GM11168 (cell line): ENCODE results near the gene CNTRL.
"Not testable (repeated sequence)": the region's sequence is repeated elsewhere in the genome, so short reads cannot be mapped to it uniquely, and the experiment has no call there.

Experiments used
- in situ Hi-C: fragments of 300-500 bp; cut with MboI; formaldehyde crosslinking; loops from one replicate; pipeline ENCODE4 v1.12.0; 2022; ENCODE audit warnings: low sequenced_read_pairs; ENCODE audit not compliant: unreplicated experiment

CNTRL gene

DNA sequence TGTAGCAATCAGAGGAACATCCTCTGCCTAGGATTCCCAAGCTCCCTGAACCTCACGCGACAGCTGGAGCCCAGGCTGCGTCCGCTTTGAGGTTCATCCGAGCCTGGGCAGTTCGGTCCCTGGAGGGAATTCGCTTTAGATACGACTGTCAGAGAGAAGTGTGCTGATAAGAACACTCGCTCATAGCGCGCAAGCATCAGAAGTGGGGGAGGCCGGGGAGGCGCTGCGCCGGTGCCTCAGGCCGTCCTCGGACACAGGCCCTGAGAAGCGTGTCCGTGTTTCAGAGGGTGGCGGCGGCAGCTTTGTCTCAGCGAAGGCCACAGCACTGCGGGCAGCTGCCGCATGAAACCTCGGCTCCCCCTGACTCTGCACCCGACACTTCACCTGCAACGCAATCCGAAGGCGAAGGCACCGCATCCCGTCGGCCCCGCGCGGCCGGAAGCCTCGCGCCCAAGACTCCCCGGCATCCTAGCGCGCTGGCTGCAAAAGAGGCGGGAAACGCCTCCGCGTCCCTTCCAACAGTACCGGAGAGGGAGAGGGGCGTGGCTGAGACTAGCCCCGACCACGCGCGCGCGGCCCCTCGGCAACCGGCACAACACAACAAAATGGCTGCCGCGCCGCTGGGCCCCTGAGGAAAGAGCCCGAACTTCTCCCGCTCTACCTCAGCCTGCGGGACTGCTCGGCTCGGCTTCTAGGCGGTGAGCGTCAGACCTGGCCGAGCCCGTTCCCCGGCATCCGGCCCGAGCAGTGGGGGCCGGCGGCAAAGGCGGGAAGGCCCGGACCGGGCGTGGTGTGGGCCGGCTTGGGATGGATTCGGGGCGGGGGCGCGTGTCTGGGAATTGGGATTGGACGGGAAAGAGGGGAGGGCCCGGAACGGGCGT lies at the start of gene CNTRL:
CNTRL (plus strand) TSS at position 586 of the 881 bp plus-strand sequence. CDS start 13,372 bp downstream, outside the sequence.
- in situ Hi-C loops = no loop called here

DNA sequence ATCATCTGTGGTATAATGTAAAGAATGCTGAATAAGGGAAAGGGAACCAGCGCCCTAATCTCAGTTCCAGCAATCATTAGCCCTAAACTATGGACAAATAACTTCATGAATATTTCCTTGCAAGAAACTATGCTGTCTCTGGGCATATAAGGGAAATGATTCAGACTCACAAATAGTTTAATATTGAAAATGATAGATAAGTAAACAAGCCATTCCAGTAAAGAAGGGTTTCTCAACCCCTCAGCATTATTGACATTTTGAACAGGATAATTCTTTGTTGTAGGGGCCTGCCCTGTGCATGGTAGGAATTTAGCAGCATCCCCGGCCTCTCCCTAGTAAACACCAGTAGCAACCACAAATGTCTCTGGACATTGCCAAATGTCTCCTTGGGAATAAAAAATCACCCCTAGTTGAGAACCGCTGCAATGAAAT lies 48.5 kb upstream of the CNTRL start:
- in situ Hi-C loops = no loop called here

DNA sequence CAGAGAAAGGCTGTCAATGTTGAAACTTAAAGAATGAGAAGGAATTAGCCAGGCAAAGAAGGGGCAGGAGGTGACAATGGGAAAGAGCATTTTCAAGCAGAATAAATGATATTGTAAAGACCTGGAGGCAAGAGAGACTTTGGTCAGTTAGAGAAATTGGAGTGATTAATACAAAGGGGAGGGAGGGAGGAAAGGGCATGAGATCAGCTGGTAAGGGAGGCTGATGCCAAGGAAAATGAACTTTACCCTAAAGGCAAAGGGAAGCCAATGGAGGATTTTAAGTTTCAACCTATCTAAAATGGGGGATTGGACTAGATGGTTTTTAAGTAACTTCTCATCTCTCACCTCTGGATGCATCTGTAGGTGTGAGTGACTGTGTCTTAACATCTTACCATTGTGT lies 48.0 kb upstream of the CNTRL start:
- in situ Hi-C loops = no loop called here

- in situ Hi-C loops = not testable (repeated sequence)
Measured at GRCh38 chr9:121028285-121028684, 46.5 kb upstream of the CNTRL start.

- in situ Hi-C loops = no loop called here
Measured at GRCh38 chr9:121029469-121029868, 45.3 kb upstream of the CNTRL start.

DNA sequence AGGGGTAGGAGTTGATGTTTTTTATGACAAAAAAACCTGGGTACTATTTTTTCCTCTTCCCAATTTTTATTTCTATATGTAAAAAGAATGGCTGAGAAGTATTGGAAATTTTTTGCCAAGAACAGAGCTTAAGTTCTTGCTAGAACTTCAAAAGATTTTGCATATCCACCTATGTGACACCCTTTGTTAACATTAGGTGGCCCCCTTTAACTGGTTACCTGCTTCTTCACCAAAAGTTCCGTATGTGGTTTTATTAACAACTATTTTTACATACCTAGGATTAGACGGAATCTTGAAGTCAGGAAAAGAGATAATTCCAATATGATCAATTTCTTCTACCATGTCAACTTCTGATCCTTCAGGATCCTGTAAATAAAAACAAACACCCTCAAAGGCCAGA lies 40.2 kb upstream of the CNTRL start:
- in situ Hi-C loops = no loop called here

DNA sequence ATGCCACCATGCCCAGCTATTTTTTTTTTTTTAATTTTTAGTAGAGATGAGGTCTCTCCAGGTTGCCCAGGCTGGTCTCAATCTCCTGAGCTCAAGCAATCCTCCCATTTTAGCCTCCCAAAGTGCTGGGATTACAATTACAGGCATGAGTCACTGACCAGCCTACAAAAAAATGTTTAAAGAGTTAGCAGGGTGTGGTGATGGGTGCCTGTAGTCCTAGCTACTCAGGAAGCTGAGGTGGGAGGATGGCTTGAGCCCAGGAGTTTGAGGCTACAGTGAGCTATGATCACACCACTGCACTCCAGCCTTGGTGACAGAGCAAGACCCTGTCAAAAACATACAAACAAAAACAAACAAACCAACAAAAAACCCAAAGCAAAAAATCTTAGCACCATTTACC lies 39.0 kb upstream of the CNTRL start:
- in situ Hi-C loops = not testable (repeated sequence)

DNA sequence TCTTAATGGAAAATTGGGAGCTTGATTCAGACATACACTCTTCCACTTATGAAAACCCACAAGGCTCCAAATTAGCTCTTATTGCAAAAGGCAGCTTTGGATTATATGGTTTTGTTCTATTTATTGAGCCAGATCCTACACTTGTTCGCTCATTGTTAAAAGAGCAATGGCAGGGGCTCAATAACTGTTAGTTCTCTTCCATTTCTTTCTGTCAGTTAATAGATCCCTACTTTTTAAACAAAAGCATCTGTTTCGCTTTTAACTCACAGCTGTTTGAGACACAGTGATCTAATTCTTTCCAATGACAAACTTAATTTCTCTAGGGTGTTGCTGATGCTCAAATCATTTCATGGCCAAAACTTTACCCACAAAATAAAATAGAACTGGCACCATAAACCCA lies 36.4 kb upstream of the CNTRL start:
- in situ Hi-C loops = no loop called here

- in situ Hi-C loops = no loop called here
Measured at GRCh38 chr9:121038804-121039203, 36.0 kb upstream of the CNTRL start.

DNA sequence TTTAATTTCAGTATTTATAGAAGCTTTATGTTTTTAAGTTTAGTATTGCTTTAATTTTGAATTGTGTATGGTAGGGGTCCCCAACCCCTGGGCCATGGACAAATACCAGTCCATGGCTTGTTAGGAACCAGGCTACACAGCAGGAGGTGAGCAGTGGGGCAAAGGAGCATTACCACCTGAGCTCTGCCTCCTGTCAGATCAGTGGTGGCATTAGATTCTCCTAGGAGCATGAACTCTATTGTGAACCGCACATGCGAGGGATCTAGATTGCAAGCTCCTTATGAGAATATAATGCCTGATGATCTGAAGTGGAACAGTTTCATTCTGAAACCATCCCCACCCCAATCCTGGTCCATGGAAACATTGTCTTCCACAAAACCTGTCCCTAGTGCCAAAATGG lies 26.6 kb upstream of the CNTRL start:
- in situ Hi-C loops = no loop called here

DNA sequence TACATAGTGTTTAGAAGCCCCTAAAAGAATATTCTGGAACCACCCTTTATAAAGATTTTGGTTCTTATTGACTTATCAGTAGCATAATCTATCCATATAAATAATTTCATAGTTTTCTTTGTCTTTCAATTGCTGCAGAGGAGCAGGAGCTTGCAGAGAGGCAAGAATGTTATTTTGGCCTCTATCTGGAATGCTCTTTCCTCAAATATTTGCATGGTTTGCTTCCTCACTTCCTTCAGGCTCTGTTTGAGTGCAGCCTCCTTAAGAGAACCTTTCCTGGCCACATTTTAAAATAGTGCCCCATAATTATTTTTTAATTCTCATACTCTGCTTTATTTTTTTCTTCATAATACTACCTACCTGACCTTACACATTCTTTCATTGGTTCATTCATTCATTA lies 26.1 kb upstream of the CNTRL start:
- in situ Hi-C loops = no loop called here

DNA sequence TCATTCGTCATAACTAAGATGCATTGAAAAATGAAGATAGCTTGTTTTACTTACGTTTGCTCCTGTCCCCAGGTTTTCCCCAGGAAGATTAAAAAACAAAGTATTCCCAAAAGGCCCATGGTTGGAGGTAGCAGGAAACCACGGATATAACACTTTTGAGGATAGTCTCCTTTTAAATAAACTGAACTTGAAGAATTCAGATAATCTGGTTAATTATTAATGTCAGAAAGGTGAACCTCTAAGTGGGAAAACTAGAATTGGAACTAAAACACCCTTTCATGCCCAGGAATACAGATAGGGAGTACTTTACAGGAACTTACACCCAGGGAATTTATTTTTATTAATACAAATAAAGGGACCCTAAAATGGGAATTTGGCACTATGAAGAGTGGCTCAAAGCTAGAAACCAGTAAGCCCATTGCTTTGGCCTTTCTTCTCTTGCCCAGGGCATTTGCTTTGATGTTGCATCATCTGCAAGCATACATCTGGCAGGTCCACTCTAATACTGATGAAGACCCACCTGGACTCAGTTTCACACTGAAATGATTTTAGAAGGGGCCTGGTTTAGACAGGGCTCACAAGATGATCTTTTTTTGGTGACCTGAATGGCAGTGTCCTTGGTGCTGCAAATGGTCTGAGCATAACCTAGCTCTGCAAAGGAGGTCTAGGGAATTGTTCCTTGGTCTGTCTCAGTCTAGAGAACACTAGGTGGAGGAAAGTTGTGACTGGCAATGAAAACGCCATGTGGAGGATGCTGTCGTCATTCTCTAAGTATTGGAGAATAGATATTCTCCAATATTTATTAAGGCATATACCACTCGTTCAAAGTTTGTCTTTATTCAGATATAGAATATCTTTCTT lies 24.4 kb upstream of the CNTRL start, which contains the start of gene C5:
C5 (minus strand) TSS at position 148 of the 861 bp plus-strand sequence; CDS start at position 119, 29 bp downstream.
- in situ Hi-C loops = no loop called here

DNA sequence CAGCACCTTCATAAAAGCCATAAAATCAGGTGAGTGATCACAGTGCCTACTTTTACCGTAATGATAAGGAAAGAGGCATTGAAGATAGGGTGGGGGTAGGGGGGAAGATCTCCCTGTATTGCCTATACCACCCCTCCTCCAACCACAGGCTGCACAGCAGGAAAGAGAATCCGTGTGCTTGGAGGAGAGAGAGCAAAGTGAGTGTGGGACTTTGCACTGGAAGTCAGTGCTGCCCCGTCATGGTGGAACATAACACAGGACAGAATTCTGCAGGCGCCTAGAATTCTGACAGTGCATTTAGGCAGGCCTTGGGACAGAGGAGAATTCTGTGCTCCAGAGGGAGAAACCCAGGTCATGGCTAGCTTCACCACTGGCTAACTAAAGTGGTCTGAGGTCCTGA lies 21.2 kb upstream of the CNTRL start:
- in situ Hi-C loops = no loop called here

DNA sequence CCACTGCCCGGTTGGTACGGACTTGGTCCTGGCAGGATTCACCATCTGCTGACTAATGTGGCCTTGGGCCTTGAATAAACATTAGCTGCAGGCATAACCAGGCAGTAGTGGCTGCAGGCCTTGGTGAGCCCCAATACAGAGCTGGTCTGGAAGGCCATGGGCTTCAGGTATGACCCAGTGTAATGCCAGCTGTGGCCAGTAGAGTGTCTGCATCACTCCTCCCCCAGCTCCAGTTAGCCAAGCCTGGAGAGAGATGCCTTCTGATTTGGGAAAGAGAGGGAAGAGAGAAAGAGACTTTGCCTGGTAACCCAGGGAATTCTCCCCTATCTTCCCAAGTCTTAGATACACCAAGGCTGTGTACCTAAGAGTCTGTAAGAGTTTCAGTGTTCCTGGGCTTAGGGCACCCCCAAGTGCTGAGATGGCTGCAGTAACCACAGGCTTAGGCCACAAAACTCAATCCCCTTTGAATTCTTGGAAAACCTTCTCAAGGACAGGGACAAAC lies 19.1 kb upstream of the CNTRL start:
- in situ Hi-C loops = no loop called here

- in situ Hi-C loops = no loop called here
Measured at GRCh38 chr9:121057821-121058220, 16.9 kb upstream of the CNTRL start.

GRCh38 chr9:121059513-121059912 lies 15.2 kb upstream of the CNTRL start:
- in situ Hi-C loops = no loop called here

GRCh38 chr9:121059998-121060636 lies 14.6 kb upstream of the CNTRL start:
- in situ Hi-C loops = loop anchor here (5.0 kb wide), 2 partner anchors 73 to 308 kb away; no protein-coding TSS in a partner anchor

DNA sequence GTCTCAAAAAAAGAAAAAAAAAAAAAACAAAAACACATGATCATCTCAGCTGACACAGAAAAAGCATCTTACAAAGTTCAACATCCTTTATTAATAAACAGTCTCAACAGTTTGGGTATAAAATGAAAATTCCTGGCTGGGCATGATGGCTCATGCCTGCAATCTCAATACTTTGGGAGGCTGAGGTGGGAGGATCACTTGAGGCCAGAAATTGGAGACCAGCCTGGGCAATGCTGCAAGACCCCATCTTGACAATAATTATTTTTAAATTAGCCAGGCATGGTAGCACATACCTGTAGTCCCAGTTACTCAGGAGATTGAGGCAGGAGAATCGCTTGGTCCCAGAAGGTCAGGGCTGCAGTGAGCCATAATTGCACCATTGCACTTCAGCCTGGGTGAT lies 7.9 kb upstream of the CNTRL start:
- in situ Hi-C loops = no loop called here

DNA sequence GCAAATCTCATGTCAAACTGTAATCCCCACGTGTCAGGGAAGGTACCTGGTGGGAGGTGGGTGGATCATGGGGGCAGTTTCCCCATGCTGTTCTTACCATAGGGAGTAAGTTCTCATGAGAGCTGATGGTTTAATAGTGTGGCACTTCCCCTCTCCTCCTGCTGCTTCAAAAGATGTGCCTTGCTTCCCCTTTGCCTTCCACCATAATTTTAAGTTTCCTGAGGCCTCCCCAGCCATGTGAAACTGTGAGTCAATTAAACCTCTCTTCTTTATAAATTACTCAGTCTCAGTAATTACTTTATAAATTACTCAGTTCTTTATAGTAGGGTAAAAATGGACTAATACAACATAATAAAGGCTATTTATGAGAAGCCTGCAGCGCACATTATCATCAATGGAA lies 7.1 kb upstream of the CNTRL start:
- in situ Hi-C loops = no loop called here

DNA sequence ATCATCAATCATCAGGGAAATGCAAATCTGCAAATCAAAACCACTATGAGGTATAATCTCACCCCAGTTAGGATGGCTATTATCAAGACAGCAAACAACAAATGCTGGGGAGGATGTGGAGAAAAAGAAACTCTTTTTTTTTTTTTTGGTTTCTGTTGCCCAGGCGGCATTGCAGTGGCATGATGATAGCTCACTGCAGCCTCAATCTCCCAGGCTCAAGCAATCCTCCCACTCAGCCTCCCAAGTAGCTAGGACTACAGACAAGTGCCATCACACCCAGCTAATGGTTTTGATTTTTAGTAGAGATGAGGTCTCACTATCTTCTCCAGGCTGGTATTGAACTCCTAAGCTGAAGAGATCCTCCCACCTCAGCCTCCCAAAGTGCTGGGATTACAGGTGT lies 5.4 kb upstream of the CNTRL start:
- in situ Hi-C loops = no loop called here
